Subcutaneous abdominal adipose tissue (tissue), 5 donors: ENCODE measurements around the gene SDC1.
"Not testable (repeated sequence)": the region's sequence is repeated elsewhere in the genome, so short reads cannot be mapped to it uniquely, and the experiment has no call there.

ENCODE experiments used
- H3K27ac ChIP-seq: one replicate; pipeline ENCODE4 v1.7.0; 2013; ENCODE audit warnings: low read depth, mild to moderate bottlenecking, inconsistent platforms, low read length, moderate library complexity
- H3K27me3 ChIP-seq, 5 donors: one replicate each; pipeline ENCODE4 v1.7.0; 2013; ENCODE audit warnings: low read length in 5 of 5, inconsistent platforms in 1 of 5; ENCODE audit not compliant: control insufficient read depth in 5 of 5, insufficient read depth in 4 of 5
- H3K36me3 ChIP-seq, 5 donors: one replicate each; pipeline ENCODE4 v1.7.0; 2013; ENCODE audit warnings: low read length in 5 of 5; ENCODE audit not compliant: control insufficient read depth in 5 of 5, insufficient read depth in 5 of 5
- H3K4me1 ChIP-seq, 5 donors: one replicate each; pipeline ENCODE4 v1.7.0; 2013; ENCODE audit warnings: low read length in 5 of 5, mild to moderate bottlenecking in 3 of 5, moderate library complexity in 1 of 5; ENCODE audit not compliant: control insufficient read depth in 5 of 5, insufficient read depth in 5 of 5
- H3K4me3 ChIP-seq, 5 donors: one replicate each; pipeline ENCODE4 v1.7.0; 2013; ENCODE audit warnings: low read length in 5 of 5, low read depth in 1 of 5
- H3K9ac ChIP-seq, 5 donors: one replicate each; pipeline ENCODE4 v1.7.0; 2013; ENCODE audit warnings: low read length in 5 of 5, mild to moderate bottlenecking in 4 of 5, moderate library complexity in 3 of 5
- H3K9me3 ChIP-seq, 5 donors: one replicate each; pipeline ENCODE4 v1.7.0; 2013; ENCODE audit warnings: low read length in 5 of 5; ENCODE audit not compliant: control insufficient read depth in 5 of 5
- donor health status: healthy.
- donor health status: healthy.
- donor health status: healthy.
- donor health status: healthy.
- donor health status: healthy.

Gene SDC1

DNA sequence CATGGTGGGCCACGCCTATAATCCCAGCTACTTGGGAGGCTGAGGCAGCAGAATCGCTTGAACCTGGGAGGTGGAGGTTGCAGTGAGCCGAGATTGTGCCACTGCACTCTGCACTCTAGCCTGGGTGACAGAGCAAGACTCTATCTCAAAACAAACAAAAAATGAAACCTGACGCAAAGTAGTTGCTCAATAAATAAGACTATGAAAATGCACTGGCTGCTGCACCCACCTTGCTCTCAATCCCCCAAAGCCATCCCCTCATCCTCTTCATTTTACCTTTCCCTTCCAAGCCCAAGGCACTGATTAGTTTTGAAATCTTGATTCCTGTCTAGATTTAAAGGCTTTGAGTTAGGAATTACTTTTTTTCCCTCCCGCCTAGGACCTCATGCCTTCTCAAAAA lies 18.7 kb upstream of the SDC1 start:
- H3K9me3 ChIP-seq, H3K27me3 ChIP-seq, H3K27ac ChIP-seq, H3K9ac ChIP-seq, H3K4me1 ChIP-seq, H3K4me3 ChIP-seq: not testable (repeated sequence)
- H3K36me3 ChIP-seq: peaks cover 0 to 10% (median 10%) of the 10 kb centered on the region in 5 donors

DNA sequence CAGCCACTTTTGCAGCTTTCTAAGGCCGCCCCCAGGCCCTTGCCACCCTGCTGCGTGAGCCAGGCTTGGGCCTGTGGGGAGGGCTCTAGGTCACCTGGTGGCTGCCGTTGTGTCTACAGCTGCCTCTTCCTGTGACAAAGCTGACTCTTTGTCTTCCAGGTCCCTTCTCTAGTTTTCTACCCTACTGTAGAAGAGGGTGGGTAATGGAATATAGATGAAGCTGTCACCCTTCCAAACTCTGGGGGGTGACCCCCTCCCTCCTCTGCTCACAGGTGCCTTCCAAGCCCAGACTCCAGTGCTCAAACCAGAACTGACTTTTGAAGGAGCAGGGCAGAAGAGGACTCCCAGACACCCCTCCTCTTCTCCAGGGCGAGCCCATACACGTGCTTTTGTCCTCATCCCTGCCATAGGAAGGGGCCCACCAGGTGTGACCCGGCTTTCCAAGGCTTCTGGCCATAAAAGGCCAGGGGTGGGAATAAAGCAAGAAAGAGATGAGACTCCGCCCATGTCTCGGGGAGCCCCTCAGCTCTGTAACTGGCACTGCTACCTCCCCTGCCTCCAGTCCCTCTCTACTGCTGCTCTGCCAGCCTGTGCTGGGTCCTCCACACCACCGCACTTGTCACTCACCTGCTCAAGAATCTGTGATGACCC lies 17.9 kb upstream of the SDC1 start:
- H3K27me3 ChIP-seq: peaks cover 0 to 2% (median 0%) of the 10 kb centered on the region in 5 donors
- H3K27ac ChIP-seq: no peak overlapping the region
- H3K9ac ChIP-seq: no peak overlapping the region
- peaks cover 0 to 10% (median 5%) of the 10 kb centered on the region in 5 donors for H3K36me3 ChIP-seq
- H3K4me1 ChIP-seq: peaks cover 0 to 9% (median 4%) of the 10 kb centered on the region in 5 donors
- no peak overlapping the region for H3K4me3 ChIP-seq
- H3K9me3 ChIP-seq: peaks cover 0 to 2% (median 0%) of the 10 kb centered on the region in 5 donors

DNA sequence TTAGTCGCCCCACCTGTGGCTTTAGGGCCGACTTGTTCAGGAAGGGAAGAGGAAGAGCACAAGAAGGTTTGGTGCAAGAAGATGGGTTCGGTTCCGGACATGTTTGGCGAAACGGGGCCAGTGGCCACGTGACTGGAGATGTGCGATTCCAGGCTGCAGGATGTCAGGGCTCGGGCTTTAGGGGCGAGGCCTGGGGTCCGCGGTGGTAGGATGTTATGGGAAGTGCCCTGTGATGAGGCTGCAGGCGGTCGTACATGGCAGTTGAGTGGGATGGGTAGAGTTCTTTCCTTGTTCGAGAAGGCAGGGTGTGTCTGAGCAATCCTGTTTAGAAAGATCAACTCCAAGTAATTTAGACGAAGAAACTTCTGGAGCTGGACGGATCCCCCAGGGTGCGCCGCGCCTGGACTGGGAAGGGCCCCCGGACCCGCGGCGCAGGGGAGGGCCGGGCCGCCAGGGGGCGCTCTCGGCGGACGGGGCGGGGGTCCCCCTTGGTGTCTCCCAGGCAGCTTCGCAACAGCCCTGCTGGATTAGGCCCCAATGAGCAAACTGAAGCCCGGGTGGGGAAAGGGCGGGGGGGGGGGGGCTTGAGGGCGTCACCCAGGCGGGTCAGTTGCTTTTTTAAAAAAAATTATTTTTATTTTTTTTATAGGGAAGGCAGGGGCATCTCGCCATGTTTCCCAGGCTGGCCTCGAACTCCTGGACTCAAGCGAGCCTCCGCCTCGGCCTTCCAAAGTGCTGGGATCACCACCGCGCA lies 17.2 kb upstream of the SDC1 start:
- Histone ChIP-seq H3K9ac (no peak overlapping the region), H3K27ac (no peak overlapping the region), H3K4me3 (no peak overlapping the region)

DNA sequence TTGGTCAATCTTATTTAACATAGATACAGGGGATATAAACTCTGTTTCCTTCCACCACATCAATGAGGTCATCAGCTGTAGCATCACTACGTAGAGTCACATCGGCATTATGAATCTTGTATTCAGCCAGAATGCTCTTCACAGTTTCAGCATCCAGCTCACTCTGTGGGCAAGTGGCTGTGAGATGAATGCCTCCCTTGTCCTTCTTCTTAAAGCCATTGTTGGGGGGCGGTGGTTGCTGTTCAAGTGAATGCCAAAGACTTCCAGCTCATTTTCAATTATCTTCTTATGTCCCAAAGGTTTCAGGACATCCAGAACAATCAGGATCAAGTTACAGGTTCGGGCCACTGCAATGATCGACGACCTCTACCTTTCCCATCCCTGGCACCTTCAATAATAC lies 15.4 kb upstream of the SDC1 start:
- H3K4me3 ChIP-seq, H3K36me3 ChIP-seq, H3K27me3 ChIP-seq, H3K9ac ChIP-seq, H3K4me1 ChIP-seq, H3K9me3 ChIP-seq, H3K27ac ChIP-seq: not testable (repeated sequence)

More for the DNA sequence above, 17.2 kb upstream of the SDC1 start:
- H3K9me3 ChIP-seq: peaks cover 0 to 2% (median 0%) of the 10 kb centered on the region in 5 donors
- H3K4me1 ChIP-seq: peaks cover 0 to 9% (median 4%) of the 10 kb centered on the region in 5 donors
- peaks cover 0 to 5% (median 2%) of the 10 kb centered on the region in 5 donors for H3K36me3 ChIP-seq
- H3K27me3 ChIP-seq: peaks cover 0 to 2% (median 0%) of the 10 kb centered on the region in 5 donors

DNA sequence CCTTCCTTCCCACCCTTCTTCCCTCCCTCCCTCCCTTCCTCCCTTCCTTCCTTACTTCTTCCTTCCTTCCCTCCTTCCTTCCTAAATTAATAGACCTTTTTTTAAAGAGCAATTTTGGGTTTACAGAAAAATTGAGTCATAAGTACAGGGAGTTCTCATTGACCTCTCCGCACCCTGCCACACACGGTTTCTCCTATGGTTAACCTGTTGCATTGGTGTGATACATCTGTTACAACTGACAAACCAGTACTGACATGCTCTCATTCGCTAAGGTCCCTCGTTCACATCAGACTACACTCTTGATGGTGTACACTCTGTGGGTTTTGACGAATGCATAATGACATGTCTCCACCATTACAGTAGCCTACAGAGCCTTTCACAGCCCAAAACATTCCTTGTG lies 11.6 kb upstream of the SDC1 start:
- Histone ChIP-seq H3K4me3 (no peak overlapping the region), H3K9ac (no peak overlapping the region), H3K4me1 (peaks cover 0 to 2% (median 0%) of the 10 kb centered on the region in 5 donors), H3K27ac (no peak overlapping the region), H3K36me3 (no peaks in the 10 kb centered on the region), H3K9me3 (peaks cover 0 to 2% (median 0%) of the 10 kb centered on the region in 5 donors), H3K27me3 (peaks cover 0 to 5% (median 4%) of the 10 kb centered on the region in 5 donors)

DNA sequence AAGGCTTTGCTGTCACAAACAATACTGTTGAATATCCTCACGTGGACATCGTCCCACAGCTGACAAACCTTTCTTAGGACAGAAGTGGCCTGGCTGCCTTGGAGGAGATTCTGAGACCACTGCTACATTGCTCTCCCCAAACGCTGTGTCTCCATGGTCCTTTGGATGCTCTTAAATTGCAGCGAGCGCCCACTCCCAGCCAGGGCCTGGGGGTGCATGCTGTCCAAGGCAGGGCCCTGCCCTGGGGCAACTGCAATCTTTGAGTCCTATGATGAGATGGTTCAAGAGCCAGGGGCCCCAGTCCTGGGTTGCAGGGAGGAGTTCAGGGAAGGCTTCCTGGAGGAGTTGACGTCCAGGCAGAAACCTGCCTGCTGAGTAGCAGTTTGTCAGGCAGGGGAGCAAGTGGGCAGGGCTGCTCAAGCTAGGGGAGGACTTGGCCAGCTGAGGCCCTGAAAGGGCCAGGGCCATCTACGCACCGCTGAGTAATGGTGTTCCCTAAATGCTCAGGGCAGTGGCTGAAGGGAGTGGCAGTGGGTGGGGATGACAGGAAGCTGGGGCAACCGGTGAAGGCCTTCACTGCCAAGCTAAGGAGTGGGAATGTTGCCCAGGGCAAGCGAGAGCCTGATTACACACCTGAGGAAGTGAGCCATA lies 10.8 kb upstream of the SDC1 start:
- Histone ChIP-seq H3K27ac (no peak overlapping the region), H3K9me3 (peaks cover 0 to 2% (median 0%) of the 10 kb centered on the region in 5 donors), H3K27me3 (peaks cover 0 to 5% (median 4%) of the 10 kb centered on the region in 5 donors), H3K9ac (no peak overlapping the region), H3K36me3 (no peaks in the 10 kb centered on the region), H3K4me3 (no peak overlapping the region), H3K4me1 (no peaks in the 10 kb centered on the region)

DNA sequence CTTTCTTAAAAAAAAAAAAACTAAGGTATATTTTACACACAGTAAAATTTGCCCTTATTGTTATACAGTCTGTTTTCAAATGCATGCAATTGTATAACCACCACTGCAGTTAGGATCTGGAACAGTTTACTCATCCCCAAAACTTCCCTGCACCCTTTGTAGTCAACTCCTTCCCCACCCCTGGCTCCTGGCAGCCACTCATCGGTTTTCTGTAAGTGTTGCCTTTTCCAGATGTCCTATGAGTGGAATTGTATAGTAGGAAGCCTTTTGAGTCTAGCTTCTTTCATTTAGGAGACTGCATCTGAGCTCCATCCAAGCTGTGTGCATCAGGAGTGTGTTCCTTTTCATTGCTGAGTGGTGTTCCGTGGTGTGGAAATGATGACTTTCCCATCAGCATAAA lies 9.7 kb upstream of the SDC1 start:
- not testable (repeated sequence) for H3K27me3 ChIP-seq, H3K27ac ChIP-seq, H3K9ac ChIP-seq, H3K9me3 ChIP-seq, H3K4me1 ChIP-seq, H3K36me3 ChIP-seq, H3K4me3 ChIP-seq

DNA sequence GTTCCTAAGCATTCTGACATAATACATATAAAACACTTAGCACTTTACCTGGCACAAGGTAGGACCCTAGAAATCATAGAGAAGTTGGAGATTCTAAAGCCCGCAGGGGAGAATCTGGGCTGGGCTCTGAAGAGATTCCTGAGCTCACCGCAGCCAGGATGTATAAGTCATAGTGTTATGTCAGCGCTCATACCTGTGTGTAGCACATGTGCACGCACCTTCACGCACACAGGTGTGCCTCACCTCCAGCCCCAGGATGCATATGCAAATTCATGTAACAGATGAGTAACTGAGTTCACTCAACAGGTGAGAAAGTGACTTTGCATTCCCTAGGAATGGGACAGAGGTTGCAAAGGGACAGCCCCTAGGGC lies 7.9 kb upstream of the SDC1 start:
- no peak overlapping the region for H3K27ac ChIP-seq
- H3K36me3 ChIP-seq: no peaks in the 10 kb centered on the region
- peaks cover 0 to 3% (median 0%) of the 10 kb centered on the region in 5 donors for H3K4me1 ChIP-seq
- peaks cover 0 to 4% (median 3%) of the 10 kb centered on the region in 5 donors for H3K27me3 ChIP-seq
- H3K4me3 ChIP-seq: no peak overlapping the region
- H3K9ac ChIP-seq: no peak overlapping the region
- peaks cover 0 to under 1% (median 0%) of the 10 kb centered on the region in 5 donors for H3K9me3 ChIP-seq

DNA sequence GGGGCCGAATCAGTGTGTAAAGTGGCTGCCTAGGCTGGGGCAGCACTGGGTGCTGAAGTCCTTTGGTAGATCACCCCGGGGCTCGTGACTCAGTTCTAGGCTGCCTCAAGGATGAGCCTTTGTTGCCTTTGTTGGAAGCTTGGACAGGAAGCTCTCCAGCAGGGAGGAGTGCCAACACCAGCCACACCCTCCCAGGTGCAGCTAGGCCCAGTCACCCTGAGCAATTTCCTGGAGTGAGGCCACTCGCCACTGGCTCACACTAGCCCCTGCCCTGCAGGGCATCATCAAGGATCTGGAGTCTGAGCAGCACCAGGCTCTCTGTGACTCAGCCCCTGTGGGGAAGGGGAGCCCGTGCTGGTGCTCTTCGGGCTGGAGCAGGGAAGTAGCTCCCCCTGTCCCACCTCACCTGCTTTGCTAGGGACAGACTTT lies 6.7 kb upstream of the SDC1 start:
- H3K27me3 ChIP-seq: peaks cover 0 to 4% (median 3%) of the 10 kb centered on the region in 5 donors
- H3K36me3 ChIP-seq: no peaks in the 10 kb centered on the region
- no peak overlapping the region for H3K4me3 ChIP-seq
- no peaks in the 10 kb centered on the region for H3K9me3 ChIP-seq
- no peak overlapping the region for H3K9ac ChIP-seq
- no peak overlapping the region for H3K27ac ChIP-seq
- H3K4me1 ChIP-seq: peaks cover 0 to 3% (median 0%) of the 10 kb centered on the region in 5 donors

DNA sequence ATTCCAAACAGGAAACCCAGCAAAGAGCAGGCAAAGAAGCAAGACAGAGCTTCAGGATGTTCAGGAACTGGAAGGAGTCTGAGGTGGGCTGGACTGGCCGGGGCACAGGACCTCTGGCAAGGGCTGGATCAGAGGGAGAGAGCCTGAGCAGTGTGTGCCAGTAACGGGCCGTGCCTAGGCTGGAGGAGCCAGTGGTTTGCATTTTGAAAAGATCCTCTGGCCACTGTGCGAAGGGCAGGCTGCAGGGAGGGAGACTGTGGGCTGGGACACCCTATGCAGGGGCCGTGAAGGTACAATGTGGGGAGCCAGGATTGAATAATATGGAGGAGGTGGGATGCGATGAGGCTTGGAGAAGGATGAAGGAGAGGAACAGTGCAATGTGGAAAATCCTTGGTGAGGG lies 6.2 kb upstream of the SDC1 start:
- Histone ChIP-seq H3K27me3 (peaks cover under 1 to 8% (median 4%) of the 10 kb centered on the region in 5 donors), H3K4me3 (no peak overlapping the region), H3K9ac (no peak overlapping the region), H3K4me1 (peaks cover 0 to 3% (median 0%) of the 10 kb centered on the region in 5 donors), H3K27ac (no peak overlapping the region), H3K9me3 (no peaks in the 10 kb centered on the region), H3K36me3 (no peaks in the 10 kb centered on the region)
